Endothelial cell of umbilical vein (primary cell): ENCODE data around the gene BCOR. TPM values are rescaled to one million over a fixed set of nuclear protein-coding genes. Genes with fewer than 3 reads are reported as not detected.

Experiments used
- BruUV-seq: library from RNA; stranded (reverse); fragments of 400-500 nt; replicated peaks from 2 replicates; lab custom pipeline; 2021; lab: Mats Ljungman, UMichigan
- CTCF ChIA-PET: fragments of 300-600, 350-600 bp; sonication (Branson Sonifier 250); formaldehyde crosslinking; loops from one replicate; lab custom pipeline; 2021; ENCODE audit warnings: antibody characterized with exemption, inconsistent platforms; lab: Charles Lee
- POLR2A ChIA-PET: fragments of 300-600, 350-600 bp; sonication (Branson Sonifier 250); formaldehyde crosslinking; loops from one replicate; lab custom pipeline; 2021; ENCODE audit warnings: antibody characterized with exemption, inconsistent platforms; lab: Charles Lee
- DNase-seq: peaks from one replicate; pipeline ENCODE4 v3.0.0-alpha.2; 2011; ENCODE audit warnings: low read depth, low spot score
- FAIRE-seq: peaks from 2 replicates; lab custom pipeline; 2011; peaks lifted over from hg19 to GRCh38; lab: Jason Lieb, UNC
- H2AFZ ChIP-seq: 2 replicates; pipeline ENCODE4 v1.6.0; 2012; ENCODE audit warnings: low read depth, low read length, control low read depth, inconsistent platforms
- H3K27ac ChIP-seq: 2 replicates; pipeline ENCODE4 v1.5.1; 2011; ENCODE audit warnings: low read depth, mild to moderate bottlenecking, control low read depth, low read length, moderate library complexity; ENCODE audit not compliant: insufficient read depth
- H3K27me3 ChIP-seq, 2 experiments: 2 replicates each; pipeline versions ENCODE4 v1.6.0 to v1.6.1; 2011; ENCODE audit warnings: low read length in 2 of 2, mixed read lengths in 1 of 2; ENCODE audit not compliant: control insufficient read depth in 2 of 2, insufficient read depth in 2 of 2
- H3K36me3 ChIP-seq, 2 experiments: 2 replicates in 1 of 2; 3 replicates in 1 of 2; pipeline ENCODE4 v1.5.1; 2011; ENCODE audit warnings: low read length in 2 of 2, mild to moderate bottlenecking in 1 of 2, moderate library complexity in 1 of 2; ENCODE audit not compliant: control insufficient read depth in 2 of 2, insufficient read depth in 2 of 2; ENCODE audit errors: extremely low read depth in 1 of 2
- H3K4me1 ChIP-seq: 3 replicates; pipeline ENCODE4 v1.5.1; 2011; ENCODE audit warnings: mild to moderate bottlenecking, low read length; ENCODE audit not compliant: control insufficient read depth, insufficient read depth; ENCODE audit errors: extremely low read depth
- H3K4me2 ChIP-seq: 2 replicates; pipeline ENCODE4 v1.6.1; 2011; ENCODE audit warnings: low read length, control low read depth, mixed read lengths; ENCODE audit not compliant: insufficient read depth
- H3K4me3 ChIP-seq, 3 experiments: fragments of 200-600 bp in 1 of 3; sonication (generic), shearing (Covaris generic) in 1 of 3; replicated peaks in 1 of 3; 2 replicates each; pipeline ENCODE4 v1.5.1; 2011 to 2016; ENCODE audit warnings: control low read depth in 3 of 3, low read length in 3 of 3, mild to moderate bottlenecking in 2 of 3, inconsistent platforms in 1 of 3, low read depth in 1 of 3, moderate library complexity in 1 of 3; ENCODE audit not compliant: insufficient read depth in 1 of 3
- H3K79me2 ChIP-seq: 2 replicates; pipeline ENCODE4 v1.6.0; 2012; ENCODE audit warnings: low read length, inconsistent platforms; ENCODE audit not compliant: control insufficient read depth, insufficient read depth
- H3K9ac ChIP-seq: replicated peaks from 2 replicates; pipeline ENCODE3; 2011; ENCODE audit warnings: low read length, control low read depth; ENCODE audit not compliant: insufficient read depth; ENCODE audit errors: extremely low read depth
- H3K9me1 ChIP-seq: replicated peaks from 3 replicates; pipeline ENCODE4 v1.6.0; 2011; ENCODE audit warnings: mild to moderate bottlenecking, low read length; ENCODE audit not compliant: control insufficient read depth, insufficient read depth; ENCODE audit errors: extremely low read depth
- H3K9me3 ChIP-seq: replicated peaks from 2 replicates; pipeline ENCODE4 v1.5.1; 2012; ENCODE audit warnings: low read length, inconsistent platforms; ENCODE audit not compliant: control insufficient read depth, insufficient read depth
- H4K20me1 ChIP-seq: replicated peaks from 2 replicates; pipeline ENCODE3; 2011; ENCODE audit warnings: mild to moderate bottlenecking, low read length; ENCODE audit not compliant: control insufficient read depth, insufficient read depth; ENCODE audit errors: extremely low read depth
- EZH2 ChIP-seq: IDR thresholded peaks from 2 replicates; pipeline ENCODE4 v1.6.1; 2012; ENCODE audit warnings: borderline replicate concordance, low read depth, mild to moderate bottlenecking, moderate library complexity, low read length, inconsistent platforms; ENCODE audit not compliant: severe bottlenecking
- FOS ChIP-seq: IDR thresholded peaks from 2 replicates; pipeline ENCODE4 v1.6.1; 2011; ENCODE audit warnings: mild to moderate bottlenecking, low read length, moderate library complexity, borderline replicate concordance; ENCODE audit not compliant: insufficient read depth
- GATA2 ChIP-seq: IDR thresholded peaks from 2 replicates; pipeline ENCODE4 v1.7.0; 2011; ENCODE audit warnings: low read depth, mild to moderate bottlenecking, moderate library complexity, mixed read lengths, low read length; ENCODE audit not compliant: insufficient read length, insufficient read depth
- JUN ChIP-seq: IDR thresholded peaks from 2 replicates; pipeline ENCODE4 v1.6.1; 2011; ENCODE audit warnings: borderline replicate concordance, low read depth; ENCODE audit not compliant: insufficient read length, insufficient read depth
- MYC ChIP-seq: IDR thresholded peaks from one replicate; pipeline ENCODE4 v1.6.1; 2011; ENCODE audit warnings: mild to moderate bottlenecking, low read depth, low read length
- POLR2A ChIP-seq: IDR thresholded peaks from 2 replicates; pipeline ENCODE4 v1.6.1; 2012; ENCODE audit warnings: low read depth, mild to moderate bottlenecking, control low read depth, low read length
- POLR2AphosphoS5 ChIP-seq: IDR thresholded peaks from 2 replicates; pipeline ENCODE4 v1.6.1; 2012; ENCODE audit warnings: low read depth, mild to moderate bottlenecking, control low read depth, low read length, moderate library complexity; ENCODE audit not compliant: insufficient read depth
- dilution Hi-C: fragments of 300-500 bp; cut with MboI; formaldehyde crosslinking; loops from one replicate; pipeline ENCODE4 v1.15.0; 2019; ENCODE audit warnings: low sequenced_read_pairs; ENCODE audit not compliant: extremely low pct_ligation_motif_present
- intact Hi-C: fragments of 100-400 bp; cut with micrococcal nuclease; formaldehyde crosslinking; loops from one replicate; pipeline ENCODE4 v1.10.0; 2022
- polyA plus RNA-seq, 4 experiments: library from polyadenylated mRNA; depleted of rRNA in 3 of 4; stranded (reverse) in 3 of 4; unstranded in 1 of 4; fragments of >200 nt; gene quantifications; 2 replicates each; pipeline versions ENCODE4 v1.2.1 to v1.2.3, GENCODE V29; 2011 to 2012; ENCODE audit warnings: missing spikeins in 1 of 4
- total RNA-seq: library from RNA; stranded (reverse); gene quantifications from 2 replicates; pipeline ENCODE4 v1.2.3, GENCODE V29; 2021
- TF ChIP-seq, protein P1 (sequence below), 2 donors: IDR thresholded peaks; 1 replicate in 1 of 2; 2 replicates in 1 of 2; pipeline ENCODE4 v1.5.1; 2011; ENCODE audit warnings: low read length in 2 of 2, mild to moderate bottlenecking in 2 of 2, moderate library complexity in 2 of 2, control low read depth in 1 of 2, inconsistent platforms in 1 of 2, low read depth in 1 of 2; ENCODE audit not compliant: insufficient read depth in 1 of 2; ENCODE audit errors: extremely low read depth in 1 of 2
- TF ChIP-seq, protein P2 (sequence below): IDR thresholded peaks from 2 replicates; pipeline ENCODE4 v1.6.1; 2011; ENCODE audit not compliant: insufficient read depth, insufficient read length

The BCOR gene
- total and polyA plus RNA-seq, 2 donors (not counting 3 experiments of a cell fraction or from before 2014, with no cell fraction given), result 10.1 to 24.2 TPM

DNA sequence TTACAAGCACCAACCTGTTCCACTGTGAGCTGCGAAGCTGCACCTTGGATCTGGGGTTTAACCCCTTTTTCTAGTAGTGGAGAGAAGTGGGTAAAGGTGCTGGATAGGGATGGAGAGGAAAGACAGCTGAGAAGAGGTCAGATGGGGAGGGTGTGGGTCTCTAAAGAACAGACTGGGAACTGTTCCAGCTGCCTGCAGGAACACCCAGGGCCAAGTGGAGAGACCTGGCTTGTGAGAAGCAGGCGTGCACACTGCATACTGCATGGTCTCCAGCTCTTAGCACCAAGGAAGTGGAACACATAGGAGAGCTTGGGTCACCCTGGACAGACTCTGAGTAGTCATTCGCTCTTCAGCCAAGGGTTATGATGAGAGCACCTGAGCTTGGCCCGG is 16.1 kb downstream of the BCOR start:
- POLR2A ChIA-PET, result no interaction called here
- intact Hi-C loops (no loop called here), dilution Hi-C loops (no loop called here)
- DNase-seq, result no peak
- TF ChIP-seq MYC (no peak), POLR2AphosphoS5 (no peak), JUN (no peak), POLR2A (no peak), FOS (no peak), GATA2 (no peak), EZH2 (no peak)
- TF ChIP-seq, protein P1, sequence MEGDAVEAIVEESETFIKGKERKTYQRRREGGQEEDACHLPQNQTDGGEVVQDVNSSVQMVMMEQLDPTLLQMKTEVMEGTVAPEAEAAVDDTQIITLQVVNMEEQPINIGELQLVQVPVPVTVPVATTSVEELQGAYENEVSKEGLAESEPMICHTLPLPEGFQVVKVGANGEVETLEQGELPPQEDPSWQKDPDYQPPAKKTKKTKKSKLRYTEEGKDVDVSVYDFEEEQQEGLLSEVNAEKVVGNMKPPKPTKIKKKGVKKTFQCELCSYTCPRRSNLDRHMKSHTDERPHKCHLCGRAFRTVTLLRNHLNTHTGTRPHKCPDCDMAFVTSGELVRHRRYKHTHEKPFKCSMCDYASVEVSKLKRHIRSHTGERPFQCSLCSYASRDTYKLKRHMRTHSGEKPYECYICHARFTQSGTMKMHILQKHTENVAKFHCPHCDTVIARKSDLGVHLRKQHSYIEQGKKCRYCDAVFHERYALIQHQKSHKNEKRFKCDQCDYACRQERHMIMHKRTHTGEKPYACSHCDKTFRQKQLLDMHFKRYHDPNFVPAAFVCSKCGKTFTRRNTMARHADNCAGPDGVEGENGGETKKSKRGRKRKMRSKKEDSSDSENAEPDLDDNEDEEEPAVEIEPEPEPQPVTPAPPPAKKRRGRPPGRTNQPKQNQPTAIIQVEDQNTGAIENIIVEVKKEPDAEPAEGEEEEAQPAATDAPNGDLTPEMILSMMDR (IDR thresholded peaks at IDR 0.05; ENCODE audit: extremely low read depth in 1 of 2, insufficient read depth in 1 of 2, low read depth in 1 of 2, low read length in 2 of 2), result no peak
- TF ChIP-seq, protein P2, sequence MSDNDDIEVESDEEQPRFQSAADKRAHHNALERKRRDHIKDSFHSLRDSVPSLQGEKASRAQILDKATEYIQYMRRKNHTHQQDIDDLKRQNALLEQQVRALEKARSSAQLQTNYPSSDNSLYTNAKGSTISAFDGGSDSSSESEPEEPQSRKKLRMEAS, result no peak
- Histone ChIP-seq H3K36me3 (no peaks in the 10 kb centered on the region), H3K79me2 (peaks cover 40% of the 10 kb centered on the region), H3K4me3 (no peak overlapping the region), H3K9ac (no peak overlapping the region), H4K20me1 (no peaks in the 10 kb centered on the region), H3K4me1 (peaks cover 9% of the 10 kb centered on the region), H3K27ac (no peak overlapping the region), H3K9me1 (no peaks in the 10 kb centered on the region), H3K9me3 (no peaks in the 10 kb centered on the region), H3K4me2 (no peak overlapping the region), H3K27me3 (no peaks in the 10 kb centered on the region), H2AFZ (no peak overlapping the region)
- no TSS peak for BruUV-seq
- CTCF ChIA-PET, result no interaction called here
- no peak for FAIRE-seq
